ENCODE measurements around the gene PTPN21.

The PTPN21 gene

DNA sequence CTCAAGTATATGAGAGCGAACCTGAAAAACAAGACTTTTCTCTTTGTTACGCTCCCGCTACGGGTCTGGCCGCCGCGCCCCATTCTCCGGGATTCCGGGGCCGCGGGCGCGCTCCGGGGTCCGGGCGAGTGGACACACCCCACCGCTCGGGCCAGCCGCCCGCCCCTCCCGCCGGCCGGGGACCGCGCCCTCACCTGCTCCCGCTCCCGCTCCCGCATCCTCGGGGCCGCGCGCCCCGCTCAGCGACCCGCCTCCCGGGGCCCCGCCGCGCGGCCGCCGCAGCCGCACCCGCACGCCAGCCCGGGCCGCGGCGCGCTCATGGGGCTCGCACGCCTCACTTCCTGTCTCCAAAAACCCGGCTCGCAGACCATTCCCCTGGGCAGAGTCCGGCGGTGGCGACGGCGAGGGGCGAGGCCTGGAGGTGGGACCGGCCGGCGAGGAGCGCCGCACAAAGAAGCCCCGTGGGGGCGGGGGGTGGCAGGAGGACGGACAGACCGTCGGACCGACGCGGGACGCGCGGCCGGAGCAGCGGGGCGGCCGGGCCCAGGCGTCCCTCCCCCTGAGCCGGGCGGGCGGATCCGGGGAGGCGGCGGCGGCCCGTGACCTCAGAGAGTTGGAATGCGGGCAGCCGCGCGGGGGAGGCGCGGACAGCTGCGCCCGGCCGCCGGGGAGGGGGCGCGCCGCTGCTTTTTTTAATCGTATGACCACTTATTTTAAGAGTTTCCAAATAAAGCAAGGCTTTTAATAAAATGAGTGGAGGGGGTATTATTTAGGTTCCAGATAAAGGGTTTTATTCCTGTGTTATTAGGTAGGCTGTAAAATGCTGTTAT, at the start of gene PTPN21:
Gene PTPN21, minus strand, starts transcription at position 551 of the 830 bp plus-strand sequence. CDS start 4,590 bp downstream, outside the sequence.
- no peak for DNase-seq

DNA sequence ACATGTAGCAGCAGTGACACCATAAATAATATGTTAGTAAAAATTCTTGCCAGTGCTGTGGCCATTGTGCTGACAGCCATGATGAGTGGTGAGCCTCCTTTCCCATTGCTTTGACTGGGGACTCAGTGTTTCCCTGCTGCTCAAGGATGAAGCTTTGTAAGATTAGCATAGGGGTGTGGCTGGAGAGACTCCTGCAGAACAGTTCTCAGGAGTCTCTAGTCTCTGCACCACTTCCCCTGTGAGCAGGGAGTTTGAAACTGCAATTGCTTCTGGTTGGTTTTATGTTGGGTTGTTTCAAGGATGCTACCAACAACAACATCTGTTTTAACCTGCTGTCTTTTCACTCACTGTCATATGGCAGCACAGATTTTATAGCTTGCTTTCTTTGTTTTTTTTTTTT, 49.4 kb upstream of the PTPN21 start:
- DNase-seq: no peak

DNA sequence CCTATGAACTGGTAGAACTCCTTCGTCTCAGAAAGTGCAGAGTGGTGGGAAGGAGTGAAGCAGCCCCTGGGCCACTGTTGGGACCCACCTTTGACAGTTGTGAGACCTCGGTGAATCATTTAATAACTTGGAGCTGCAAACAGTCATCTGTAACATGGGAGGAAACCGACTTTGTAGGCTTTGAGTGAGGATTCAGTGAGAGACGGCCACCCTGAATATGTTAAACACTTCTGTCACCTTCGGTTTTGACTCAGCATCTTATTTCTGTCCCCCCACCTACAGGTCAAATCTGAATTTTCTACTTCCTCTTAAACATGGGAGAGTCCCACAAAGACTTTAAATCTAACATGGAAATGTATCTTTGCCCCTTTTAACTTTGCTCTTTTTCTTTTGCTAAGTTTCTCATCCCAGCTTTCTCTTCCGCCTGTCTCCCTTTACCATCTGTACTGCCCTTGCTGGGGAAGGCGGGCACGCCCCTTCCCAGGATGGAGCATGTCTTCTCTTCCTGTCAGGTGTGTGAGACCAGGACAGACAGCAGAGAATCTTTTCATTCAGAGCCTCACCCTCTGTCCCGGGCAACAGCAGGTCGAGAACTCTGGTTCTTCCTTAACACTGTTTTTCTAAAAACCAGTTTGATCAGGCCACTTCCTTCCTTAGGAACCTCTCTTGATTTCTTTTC, 45.1 kb upstream of the PTPN21 start:
- DNase-seq: peak; percentile 51

DNA sequence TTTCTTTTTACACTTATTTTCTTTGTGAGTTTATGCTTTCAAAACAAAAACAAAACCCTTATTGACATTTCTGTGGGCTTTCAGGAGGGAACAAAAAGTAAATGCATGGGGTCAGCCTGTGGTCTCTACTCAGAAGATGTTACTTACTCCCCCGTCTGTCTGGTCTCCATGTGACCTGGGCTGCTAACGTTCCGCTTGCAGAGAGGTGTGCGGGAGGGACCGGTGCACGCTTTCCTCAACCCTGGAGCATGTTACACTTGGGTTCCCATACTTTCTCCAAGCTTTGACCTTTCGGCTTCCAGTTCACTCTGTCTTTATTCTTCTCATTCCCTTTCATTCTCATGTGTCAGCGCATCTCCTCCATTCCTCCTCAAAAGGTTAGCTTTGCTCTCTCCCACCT, 44.5 kb upstream of the PTPN21 start:
- DNase-seq: no peak

DNA sequence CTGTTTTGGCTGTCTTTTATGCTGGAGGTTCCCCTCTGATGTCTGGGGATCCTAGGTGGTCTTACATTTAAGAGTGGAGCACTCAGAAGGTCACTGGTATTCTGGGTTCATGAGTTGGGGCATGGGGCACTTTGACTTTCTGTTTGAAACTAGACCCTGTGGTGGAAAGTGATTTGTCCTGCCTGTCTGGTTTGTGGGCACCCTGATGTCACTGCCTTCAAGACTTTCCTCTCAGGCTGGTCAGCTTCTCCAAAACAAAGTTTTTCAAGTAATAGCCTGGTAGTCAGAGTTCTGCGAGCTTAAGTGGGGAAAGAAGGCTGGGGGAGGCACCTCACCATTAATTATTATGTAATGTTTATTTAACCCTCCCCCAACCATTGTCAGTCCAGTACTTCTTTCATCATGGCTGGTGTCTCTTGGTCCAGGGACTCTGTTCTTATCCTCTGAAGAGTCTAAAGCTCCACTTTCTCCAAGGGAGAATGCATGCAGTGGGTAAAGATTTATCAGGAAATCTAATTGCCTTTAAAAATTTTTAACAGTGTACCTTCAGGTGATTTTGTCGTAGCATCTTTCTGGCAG, 43.4 kb upstream of the PTPN21 start:
- no peak for DNase-seq

DNA sequence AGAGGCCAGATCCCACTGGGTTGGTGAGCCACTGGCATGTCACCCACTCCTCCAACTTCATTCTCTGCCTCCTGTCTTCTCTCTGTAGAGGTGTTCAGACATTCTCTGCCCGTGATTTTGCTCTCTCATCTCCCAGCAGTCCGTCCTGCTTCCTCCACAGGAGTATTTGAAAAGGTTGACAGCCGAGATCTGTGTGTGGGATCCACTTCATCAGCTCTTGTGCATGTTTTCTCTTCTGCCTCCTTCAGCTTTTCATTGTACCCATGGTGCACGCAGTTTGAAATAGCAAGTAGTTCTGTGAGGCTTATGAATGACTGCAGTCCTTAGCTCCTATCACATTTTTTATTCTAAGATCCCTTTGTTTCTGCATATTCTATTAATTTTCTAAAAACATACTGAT, 42.8 kb upstream of the PTPN21 start:
- DNase-seq: no peak

DNA sequence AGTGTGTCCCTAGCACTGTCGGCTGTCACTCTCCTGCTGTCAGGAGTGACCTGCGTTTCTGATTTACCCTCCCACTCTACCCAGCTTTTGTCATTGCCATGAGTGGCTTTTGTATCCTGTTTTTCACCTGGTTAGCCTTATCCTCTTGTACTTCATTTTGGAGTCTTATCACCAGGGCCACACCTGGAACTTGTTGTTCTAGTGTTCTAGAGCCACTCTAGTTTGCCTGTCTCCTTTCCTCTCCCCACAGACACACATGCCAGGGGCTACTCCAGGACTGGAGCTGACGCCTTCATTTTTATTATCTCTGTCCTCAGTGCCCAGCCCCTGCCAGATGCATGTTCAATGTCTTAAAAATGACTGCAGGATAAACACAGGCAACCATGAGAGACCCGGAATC, 42.2 kb upstream of the PTPN21 start:
- no peak for DNase-seq

DNA sequence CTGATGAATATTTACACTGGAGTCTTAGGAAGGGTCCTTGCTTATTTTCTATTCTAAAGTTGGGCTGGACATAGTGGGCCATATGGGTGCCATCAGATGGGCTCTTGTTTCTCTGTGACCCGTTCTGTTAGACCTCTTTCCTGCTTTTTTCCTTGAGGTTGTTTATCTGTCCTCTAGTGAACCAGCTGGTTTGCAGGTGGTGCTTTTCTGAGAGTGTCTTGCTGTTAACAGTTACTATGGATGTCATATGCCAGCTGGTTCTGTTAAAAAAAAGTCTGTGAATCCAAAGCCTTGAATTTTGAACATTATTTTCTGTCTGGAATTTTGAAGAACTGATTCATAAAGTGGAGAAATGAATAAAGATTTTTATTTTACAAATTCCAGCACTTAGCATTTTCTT, 37.2 kb upstream of the PTPN21 start:
- no peak for DNase-seq

DNA sequence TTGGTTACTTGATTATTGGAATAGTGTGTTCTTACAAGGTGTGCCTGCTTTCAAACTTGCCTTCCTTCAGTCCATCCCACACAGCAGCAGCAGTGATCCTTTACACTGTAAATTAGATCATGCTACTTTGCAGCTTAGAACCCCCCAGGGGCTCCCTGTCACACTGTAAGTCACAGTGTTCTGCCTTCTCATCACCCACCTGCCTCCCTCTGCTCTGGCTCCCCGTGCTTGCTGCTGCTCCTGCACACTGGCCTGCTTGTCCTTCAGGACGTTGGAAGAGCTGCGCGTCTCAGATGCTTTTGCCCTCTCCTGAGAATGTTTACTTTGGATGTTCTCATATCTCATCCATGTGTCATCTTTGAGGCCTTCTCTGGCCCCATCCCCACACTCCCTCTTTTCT, 35.4 kb upstream of the PTPN21 start:
- DNase-seq: no peak

DNA sequence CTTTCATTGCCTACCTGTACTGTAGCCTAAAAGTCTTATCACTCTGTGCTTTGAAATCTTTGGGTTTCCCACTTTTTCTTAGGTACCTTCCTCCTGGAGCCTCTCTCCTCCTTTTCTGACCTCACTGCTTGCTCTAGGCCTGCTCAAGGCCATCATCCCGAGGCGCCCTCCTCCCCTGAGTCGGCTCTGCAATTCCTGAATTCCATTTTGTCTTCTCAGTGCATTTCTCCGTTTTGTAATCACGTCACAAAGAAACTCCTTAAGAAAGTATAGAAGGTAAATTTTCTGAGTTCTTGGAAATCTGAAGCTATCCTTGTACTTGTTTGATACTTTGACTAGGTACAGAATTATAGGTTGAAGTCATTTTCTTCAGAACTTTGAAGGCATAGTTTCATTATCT, 33.3 kb upstream of the PTPN21 start:
- no peak for DNase-seq

DNA sequence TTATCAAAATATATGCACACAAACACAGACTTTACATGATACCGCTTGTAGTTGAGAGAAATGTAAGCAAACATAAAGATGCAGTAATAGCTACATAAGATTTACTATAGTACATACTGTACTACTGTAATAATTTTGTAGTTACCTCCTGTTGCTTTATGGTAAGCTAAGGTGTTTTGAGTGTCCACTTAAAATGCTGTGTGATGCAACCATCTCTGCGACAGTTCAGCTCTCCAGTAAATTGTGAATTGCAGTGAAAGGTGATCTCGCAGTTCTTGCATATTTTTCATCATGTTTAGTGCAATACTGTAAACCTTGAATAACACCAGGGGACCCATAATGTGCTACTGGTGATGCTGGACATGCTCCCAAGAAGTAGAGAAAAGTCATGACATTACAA, 29.6 kb upstream of the PTPN21 start:
- no peak for DNase-seq

DNA sequence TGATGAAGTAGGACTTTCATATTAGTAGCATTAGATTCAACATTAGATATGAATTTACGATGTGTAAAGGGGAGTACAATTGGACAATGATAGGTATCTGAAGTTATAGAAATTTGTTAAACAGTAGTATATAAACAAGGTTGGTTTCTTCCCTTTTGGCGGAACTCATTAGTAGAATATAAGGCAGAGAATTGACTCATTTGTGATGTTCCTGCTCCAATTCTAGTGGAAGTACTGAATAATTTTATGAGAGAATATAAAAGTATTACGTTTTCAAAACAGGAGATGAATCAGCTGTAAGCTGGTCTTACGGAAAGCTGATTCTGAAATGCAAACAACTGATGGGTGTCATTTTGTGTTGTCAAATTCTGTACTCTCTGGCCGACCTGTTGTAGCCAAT, 21.4 kb upstream of the PTPN21 start:
- no peak for DNase-seq

DNA sequence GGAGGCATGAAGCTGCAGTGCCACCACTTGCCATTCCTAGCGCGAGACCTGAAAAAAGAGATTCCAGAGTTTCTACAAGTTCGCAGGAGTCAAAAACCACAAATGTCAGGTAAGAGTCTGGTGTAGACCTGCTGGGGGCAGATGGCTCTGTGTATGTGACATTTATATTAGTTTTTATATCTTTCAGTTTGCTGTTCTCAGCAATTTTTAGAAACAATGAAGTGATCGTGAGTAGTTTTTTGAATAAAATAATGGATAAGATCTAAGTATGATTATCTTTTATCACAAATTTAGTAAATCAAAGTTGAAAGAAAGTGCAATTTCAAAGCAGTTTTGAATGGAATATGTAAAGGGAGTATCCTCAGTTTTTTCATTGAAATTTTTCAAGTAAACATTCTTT, 17.3 kb upstream of the PTPN21 start:
- DNase-seq: no peak

DNA sequence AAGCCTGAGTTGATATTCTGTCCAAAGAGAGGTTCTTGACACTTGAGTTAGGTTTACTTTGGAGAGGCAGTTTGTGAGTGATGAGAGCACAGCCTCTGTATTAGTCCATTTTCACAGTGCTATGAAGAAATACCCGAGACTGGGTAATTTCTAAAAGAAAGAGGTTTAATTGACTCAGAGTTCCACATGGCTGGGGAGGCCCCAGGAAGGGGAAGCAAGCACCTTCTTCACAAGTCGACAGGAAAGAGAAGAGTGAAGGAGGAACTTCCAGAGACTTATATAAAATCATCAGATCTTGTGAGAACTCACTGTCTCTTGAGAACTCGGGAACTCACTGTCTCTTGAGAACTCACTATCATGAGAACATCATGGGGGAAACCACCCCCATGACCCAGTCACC, 13.4 kb upstream of the PTPN21 start:
- DNase-seq: no peak

DNA sequence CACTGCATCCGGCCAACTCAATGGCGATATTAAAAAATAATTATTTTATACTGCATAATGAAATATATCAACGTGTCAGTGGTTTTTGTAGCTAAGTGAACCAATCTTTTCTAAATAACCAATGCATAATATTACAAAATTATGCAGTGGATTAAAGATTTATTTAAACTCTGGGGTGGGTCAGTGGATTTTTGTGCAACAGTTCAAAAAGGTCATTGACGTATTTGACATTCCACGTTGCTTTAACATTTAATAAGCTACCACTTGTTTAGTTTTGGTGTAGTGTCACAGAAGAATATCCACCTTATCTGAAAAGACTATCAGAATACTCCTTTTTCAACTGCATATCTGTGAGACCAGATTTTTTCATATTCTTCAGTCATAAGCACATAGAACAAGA, 10.6 kb upstream of the PTPN21 start:
- DNase-seq: no peak

DNA sequence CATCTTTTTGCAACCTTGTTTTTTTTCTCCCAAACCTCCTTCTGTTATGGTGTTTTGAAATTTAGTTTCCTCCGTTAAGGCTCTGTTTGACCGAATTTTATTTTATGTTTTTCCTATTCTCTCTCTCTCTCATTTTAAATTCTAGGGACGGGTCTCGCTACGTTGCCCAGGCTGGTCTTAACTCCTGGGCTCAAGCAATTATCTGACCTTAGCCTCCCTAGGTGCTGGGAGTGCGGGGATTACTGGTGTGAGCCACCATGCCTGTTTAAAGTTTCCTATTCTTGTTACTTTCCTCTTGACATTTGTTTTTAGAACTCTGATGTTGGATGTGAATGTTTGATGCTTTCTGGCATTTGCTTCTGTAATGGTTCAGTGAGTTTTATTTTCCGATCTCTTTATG, 9.0 kb upstream of the PTPN21 start:
- DNase-seq: no peak

DNA sequence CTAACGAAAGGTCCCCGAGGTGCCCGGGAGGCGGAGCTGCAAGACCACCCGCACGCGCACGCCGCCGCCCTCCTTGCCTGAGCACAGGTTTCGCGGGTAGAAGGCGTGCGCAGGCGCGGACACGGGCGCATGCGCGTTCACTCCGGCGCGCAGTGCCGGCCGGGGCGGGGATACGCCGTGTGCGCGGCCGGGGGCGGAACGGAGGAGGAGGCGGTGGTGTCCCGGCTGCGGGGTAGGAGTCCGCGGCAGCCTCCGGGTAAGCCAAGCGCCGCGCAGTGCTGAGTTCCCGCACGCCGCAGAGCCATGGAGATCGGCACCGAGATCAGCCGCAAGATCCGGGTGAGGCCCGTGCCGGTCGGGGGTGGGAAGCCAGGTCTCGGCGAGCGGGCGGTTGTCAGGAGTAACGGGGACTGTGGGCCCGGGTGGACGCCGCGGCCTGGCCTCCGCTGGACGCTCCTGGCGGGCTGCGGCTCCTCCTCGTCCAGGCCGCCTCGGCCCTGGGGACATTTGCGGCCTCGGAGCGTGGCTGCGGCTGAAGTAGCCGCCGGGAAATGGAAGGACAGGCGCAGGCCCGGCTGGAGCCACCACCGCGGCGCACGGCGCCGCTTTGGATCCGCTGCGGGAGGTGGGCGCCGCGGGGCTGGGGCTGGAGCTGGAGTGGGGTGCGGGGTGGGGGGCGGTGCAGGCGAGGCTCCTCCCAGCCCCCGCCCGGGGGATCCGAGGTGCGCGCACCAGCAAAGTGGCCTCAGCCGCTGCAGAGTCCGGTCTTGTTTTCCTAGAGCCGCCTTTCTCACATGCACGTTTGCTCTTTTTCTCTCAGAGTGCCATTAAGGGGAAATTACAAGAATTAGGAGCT, 8.3 kb upstream of the PTPN21 start, which contains the start of gene ZC3H14:
Gene ZC3H14, plus strand, starts transcription at position 207 of the 856 bp plus-strand sequence. Its CDS starts 97 bp downstream, at position 304.
- peak; percentile 88 for DNase-seq

DNA sequence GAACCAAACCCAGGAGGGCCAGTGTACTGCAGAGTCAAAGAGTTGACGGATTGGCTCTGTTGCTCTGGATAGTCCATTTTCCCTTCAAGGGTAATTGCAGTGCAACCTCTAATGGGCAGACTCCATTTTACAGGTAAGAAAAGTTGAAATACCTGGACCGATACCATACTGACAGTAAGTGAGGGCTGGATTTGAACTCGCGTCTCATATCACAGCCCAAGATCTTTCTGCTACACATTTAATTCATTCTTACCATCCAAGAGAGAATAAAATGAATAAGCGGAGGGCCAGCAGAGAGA, 7.7 kb upstream of the PTPN21 start:
- DNase-seq: no peak

DNA sequence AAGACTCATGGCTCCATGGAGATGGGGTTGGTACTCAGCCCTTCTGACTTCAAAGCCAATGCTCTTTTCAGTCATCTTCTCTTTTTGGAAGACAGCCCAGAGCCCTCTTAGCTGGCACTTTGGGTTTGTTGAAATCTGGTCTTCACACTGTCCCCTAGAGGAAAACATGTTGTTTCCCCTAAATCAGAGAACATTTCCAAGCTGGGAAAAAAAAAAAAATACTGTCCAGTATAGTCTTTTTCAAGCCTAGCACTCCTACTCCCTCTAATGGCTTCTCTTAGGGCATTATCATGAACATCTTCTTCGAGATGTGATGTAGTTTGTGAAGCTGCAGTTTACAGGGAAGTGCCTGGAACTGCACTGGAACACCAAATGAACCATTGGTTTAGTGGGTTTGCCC, 5.0 kb upstream of the PTPN21 start:
- DNase-seq: no peak

DNA sequence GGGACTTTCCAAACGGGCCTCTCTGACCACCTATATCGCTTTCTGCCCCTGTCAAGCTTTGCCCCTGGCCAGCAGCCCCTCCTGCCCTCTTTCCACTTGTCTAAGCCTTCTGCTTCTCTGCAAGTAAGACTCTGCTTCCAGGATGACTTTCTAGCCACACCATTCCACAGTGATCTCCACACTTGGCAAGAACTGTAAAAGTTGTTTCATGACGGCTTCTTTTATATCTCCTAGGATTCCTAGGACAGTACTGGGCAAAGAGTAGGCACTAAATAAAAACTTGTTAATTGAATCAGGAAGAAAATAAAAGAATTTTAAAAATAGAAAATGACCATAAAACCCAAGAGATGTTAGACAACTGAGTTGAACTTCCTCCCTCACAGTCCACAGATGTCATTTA, 1.8 kb upstream of the PTPN21 start:
- no peak for DNase-seq

DNA sequence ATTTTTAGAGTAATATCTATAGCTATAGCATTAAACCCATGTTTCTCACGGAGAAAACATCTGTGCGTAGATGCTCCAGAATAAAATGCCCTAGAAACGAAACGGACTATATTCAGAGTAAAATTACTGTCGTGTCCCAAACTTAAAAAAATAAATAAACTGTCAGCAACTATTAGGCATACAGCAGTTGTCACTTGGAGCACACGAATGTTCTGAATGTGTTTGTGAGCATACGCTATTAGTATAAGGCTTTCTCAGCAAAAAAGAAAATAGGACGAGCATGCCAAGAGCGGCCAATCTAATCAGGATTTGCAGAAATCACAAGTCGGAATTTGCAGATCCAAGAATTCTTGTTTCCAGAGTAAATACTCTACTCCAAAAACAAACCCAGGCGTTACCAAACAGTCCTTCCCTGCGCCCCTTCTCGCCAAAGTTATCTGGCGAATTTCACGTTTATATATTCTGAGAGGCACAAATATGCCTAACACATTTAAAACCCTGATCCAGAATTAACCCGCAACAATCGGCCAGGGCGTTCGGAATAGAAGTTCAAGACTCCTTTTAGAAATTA, 836 bp downstream of the PTPN21 start:
- DNase-seq: no peak

DNA sequence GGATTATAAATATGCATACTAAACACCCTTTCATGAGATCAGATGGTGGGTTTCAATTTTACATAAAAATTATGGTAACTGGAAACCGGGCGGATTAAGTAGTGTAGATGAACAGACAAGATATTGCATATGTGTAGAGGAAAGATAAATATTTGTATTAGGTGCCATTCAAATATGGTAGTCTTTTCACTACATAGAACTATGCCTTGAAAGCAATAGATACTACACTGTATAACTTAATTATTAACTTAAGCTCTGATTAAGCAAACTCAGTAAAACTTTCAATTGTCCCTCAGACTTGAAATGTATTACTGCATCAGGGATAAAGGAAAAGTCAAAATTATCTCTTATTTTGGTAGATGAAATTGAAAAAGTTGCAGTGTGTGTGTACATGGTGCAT, 1.9 kb downstream of the PTPN21 start:
- DNase-seq: no peak

DNA sequence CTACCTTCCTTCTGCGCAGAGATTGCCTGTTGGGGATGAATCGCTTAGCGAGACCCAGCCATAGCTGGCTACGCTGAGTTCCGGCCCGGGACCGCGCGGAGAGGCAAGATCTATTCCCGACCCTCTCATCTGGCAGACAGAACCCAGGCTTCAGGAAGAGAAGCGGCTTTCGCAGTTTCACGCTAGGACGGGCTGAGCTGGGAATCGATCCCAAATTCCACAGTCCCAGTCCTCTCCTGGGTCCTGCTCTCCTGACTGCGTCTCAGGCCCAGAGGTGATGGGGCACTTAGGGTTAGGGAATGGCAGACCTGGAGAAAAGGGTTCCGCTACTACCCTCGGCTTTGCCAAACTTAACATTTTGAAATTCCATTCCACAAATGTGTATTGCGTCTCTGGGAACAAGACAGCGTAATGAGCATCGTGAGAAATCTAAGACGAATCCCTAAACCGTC, 2.8 kb downstream of the PTPN21 start:
- DNase-seq: no peak

Measured in activated CD4-positive, alpha-beta T cell treated with anti-CD3 and anti-CD28 coated beads for 48 hours (primary cell).